Measurements from ENCODE around the gene CIAO2B. TPM values are rescaled to one million over a fixed set of nuclear protein-coding genes. Genes with fewer than 3 reads are reported as not detected.
"Not testable (repeated sequence)": the region's sequence is repeated elsewhere in the genome, so short reads cannot be mapped to it uniquely, and the experiment has no call there.

The CIAO2B gene
- total and polyA plus RNA-seq, 2 donors (not counting 3 experiments of a cell fraction or from before 2014, with no cell fraction given): 78.7 to 314 TPM

DNA sequence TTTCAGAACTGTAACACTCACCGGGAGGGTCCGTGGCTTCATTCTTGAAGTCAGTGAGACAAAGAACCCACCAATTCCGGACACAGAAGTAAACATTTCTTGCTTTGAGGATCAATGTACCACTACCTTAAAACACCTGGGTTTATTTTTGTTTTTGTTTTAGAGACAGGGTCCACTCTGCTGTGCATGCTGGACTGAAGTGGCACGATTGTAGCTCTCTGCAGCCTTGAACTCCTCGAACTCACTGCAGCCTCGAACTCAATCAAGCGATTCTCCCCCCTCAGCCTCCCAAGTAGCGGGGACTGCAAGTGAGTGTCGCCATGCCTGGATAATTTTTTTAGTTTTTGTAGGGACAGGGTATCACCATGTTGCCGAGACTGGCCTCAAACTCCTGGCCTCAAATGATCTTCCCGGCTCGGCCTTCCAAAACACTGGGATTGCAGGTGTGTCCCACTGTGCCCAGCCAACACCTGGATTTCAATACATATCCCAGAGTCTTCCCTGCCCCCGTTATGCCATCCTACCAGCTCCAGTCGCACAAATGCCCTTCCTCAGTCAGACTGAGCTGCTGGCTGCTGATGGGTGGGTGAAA is 41.2 kb upstream of the CIAO2B start:
- TF ChIP-seq POLR2A (IDR thresholded peaks at IDR 0.05; ENCODE audit: low read depth, low read length) (no peak), POLR2AphosphoS5 (IDR thresholded peaks at IDR 0.05; ENCODE audit: insufficient read depth, low read depth, low read length) (no peak), FOS (IDR thresholded peaks at IDR 0.05; ENCODE audit: borderline replicate concordance, insufficient read depth, low read length) (no peak), MYC (IDR thresholded peaks at IDR 0.05; ENCODE audit: low read depth, low read length) (no peak), GATA2 (IDR thresholded peaks at IDR 0.05; ENCODE audit: insufficient read depth, insufficient read length, low read depth, low read length) (no peak), EZH2 (IDR thresholded peaks at IDR 0.05; ENCODE audit: borderline replicate concordance, low read depth, low read length, severe bottlenecking) (no peak), JUN (IDR thresholded peaks at IDR 0.05; ENCODE audit: borderline replicate concordance, insufficient read depth, insufficient read length, low read depth) (no peak)
- TF ChIP-seq, protein P1, sequence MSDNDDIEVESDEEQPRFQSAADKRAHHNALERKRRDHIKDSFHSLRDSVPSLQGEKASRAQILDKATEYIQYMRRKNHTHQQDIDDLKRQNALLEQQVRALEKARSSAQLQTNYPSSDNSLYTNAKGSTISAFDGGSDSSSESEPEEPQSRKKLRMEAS (IDR thresholded peaks at IDR 0.05; ENCODE audit: insufficient read depth, insufficient read length): no peak
- TF ChIP-seq, protein P2, sequence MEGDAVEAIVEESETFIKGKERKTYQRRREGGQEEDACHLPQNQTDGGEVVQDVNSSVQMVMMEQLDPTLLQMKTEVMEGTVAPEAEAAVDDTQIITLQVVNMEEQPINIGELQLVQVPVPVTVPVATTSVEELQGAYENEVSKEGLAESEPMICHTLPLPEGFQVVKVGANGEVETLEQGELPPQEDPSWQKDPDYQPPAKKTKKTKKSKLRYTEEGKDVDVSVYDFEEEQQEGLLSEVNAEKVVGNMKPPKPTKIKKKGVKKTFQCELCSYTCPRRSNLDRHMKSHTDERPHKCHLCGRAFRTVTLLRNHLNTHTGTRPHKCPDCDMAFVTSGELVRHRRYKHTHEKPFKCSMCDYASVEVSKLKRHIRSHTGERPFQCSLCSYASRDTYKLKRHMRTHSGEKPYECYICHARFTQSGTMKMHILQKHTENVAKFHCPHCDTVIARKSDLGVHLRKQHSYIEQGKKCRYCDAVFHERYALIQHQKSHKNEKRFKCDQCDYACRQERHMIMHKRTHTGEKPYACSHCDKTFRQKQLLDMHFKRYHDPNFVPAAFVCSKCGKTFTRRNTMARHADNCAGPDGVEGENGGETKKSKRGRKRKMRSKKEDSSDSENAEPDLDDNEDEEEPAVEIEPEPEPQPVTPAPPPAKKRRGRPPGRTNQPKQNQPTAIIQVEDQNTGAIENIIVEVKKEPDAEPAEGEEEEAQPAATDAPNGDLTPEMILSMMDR (IDR thresholded peaks at IDR 0.05; ENCODE audit: extremely low read depth in 1 of 2, insufficient read depth in 1 of 2, low read depth in 1 of 2, low read length in 2 of 2): no peak
- no peak overlapping the region for H3K4me3 ChIP-seq (replicated peaks in 1 of 3; ENCODE audit: insufficient read depth in 1 of 3, low read depth in 1 of 3, low read length in 3 of 3)
- FAIRE-seq (no peak), DNase-seq (ENCODE audit: low read depth, low spot score) (no peak)
- no peak overlapping the region for H3K27ac ChIP-seq (ENCODE audit: insufficient read depth, low read depth, low read length)
- H3K9me3 ChIP-seq (replicated peaks; ENCODE audit: control insufficient read depth, insufficient read depth, low read length): no peaks in the 10 kb centered on the region
- no peaks in the 10 kb centered on the region for H3K4me1 ChIP-seq (ENCODE audit: control insufficient read depth, extremely low read depth, insufficient read depth, low read length)
- no peaks in the 10 kb centered on the region for H3K79me2 ChIP-seq (ENCODE audit: control insufficient read depth, insufficient read depth, low read length)
- H4K20me1 ChIP-seq (replicated peaks; ENCODE audit: control insufficient read depth, extremely low read depth, insufficient read depth, low read length): no peaks in the 10 kb centered on the region
- H3K9ac ChIP-seq (replicated peaks; ENCODE audit: extremely low read depth, insufficient read depth, low read length): no peak overlapping the region
- H3K27me3 ChIP-seq (ENCODE audit: control insufficient read depth in 2 of 2, insufficient read depth in 2 of 2, low read length in 2 of 2): peaks cover 0 to 3% of the 10 kb centered on the region in 2 experiments
- no peak overlapping the region for H3K4me2 ChIP-seq (ENCODE audit: insufficient read depth, low read length)
- no TSS peak for BruUV-seq (replicated peaks)
- H2AFZ ChIP-seq (ENCODE audit: low read depth, low read length): no peak overlapping the region
- POLR2A ChIA-PET: no interaction called here
- CTCF ChIA-PET: interaction anchor here (0.6 to 4.8 kb wide), 15 partner anchors 9 to 323 kb away, joined by 3 to 58 read pairs (median 4); partner anchors contain the start of genes FBXL8, NOL3 and TRADD
- H3K9me1 ChIP-seq (replicated peaks; ENCODE audit: control insufficient read depth, extremely low read depth, insufficient read depth, low read length): no peaks in the 10 kb centered on the region
- H3K36me3 ChIP-seq (ENCODE audit: control insufficient read depth in 2 of 2, extremely low read depth in 1 of 2, insufficient read depth in 2 of 2, low read length in 2 of 2): no peaks in the 10 kb centered on the region
- dilution Hi-C loops (cut with MboI; ENCODE audit: extremely low pct_ligation_motif_present, low sequenced_read_pairs) (no loop called here), intact Hi-C loops (cut with micrococcal nuclease) (loop anchor here (5.0 kb wide), 1 partner anchor 37 kb away; no protein-coding TSS in a partner anchor)

DNA sequence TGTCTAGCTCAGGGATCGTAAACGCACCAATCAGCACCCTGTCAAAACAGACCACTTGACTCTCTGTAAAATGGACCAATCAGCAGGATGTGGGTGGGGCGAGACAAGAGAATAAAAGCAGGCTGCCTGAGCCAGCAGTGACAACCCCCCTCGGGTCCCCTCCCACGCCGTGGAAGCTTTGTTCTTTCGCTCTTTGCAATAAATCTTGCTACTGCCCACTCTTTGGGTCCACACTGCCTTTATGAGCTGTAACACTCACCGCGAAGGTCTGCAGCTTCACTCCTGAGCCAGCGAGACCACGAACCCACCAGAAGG is 40.7 kb upstream of the CIAO2B start:
- H3K9me1 ChIP-seq (replicated peaks; ENCODE audit: control insufficient read depth, extremely low read depth, insufficient read depth, low read length); H3K79me2 ChIP-seq (ENCODE audit: control insufficient read depth, insufficient read depth, low read length); H4K20me1 ChIP-seq (replicated peaks; ENCODE audit: control insufficient read depth, extremely low read depth, insufficient read depth, low read length); dilution Hi-C loops (cut with MboI; ENCODE audit: extremely low pct_ligation_motif_present, low sequenced_read_pairs); BruUV-seq (replicated peaks); H3K4me2 ChIP-seq (ENCODE audit: insufficient read depth, low read length); H3K9me3 ChIP-seq (replicated peaks; ENCODE audit: control insufficient read depth, insufficient read depth, low read length); H3K9ac ChIP-seq (replicated peaks; ENCODE audit: extremely low read depth, insufficient read depth, low read length); DNase-seq (ENCODE audit: low read depth, low spot score); H3K27ac ChIP-seq (ENCODE audit: insufficient read depth, low read depth, low read length); H3K4me1 ChIP-seq (ENCODE audit: control insufficient read depth, extremely low read depth, insufficient read depth, low read length); H3K4me3 ChIP-seq (replicated peaks in 1 of 3; ENCODE audit: insufficient read depth in 1 of 3, low read depth in 1 of 3, low read length in 3 of 3); H3K27me3 ChIP-seq (ENCODE audit: control insufficient read depth in 2 of 2, insufficient read depth in 2 of 2, low read length in 2 of 2); H2AFZ ChIP-seq (ENCODE audit: low read depth, low read length); H3K36me3 ChIP-seq (ENCODE audit: control insufficient read depth in 2 of 2, extremely low read depth in 1 of 2, insufficient read depth in 2 of 2, low read length in 2 of 2); FAIRE-seq; POLR2A ChIA-PET: not testable (repeated sequence)
- CTCF ChIA-PET: interaction anchor here (1.0 to 4.8 kb wide), 5 partner anchors 21 to 210 kb away, joined by 3 to 58 read pairs (median 7); no protein-coding TSS in a partner anchor
- intact Hi-C loops (cut with micrococcal nuclease): loop anchor here (5.0 kb wide), 1 partner anchor 37 kb away; no protein-coding TSS in a partner anchor
